NCI-H1694 (cell line): Measurements from ENCODE around the gene LDHD.

Experiments
- DNase-seq: peaks from one replicate; lab custom pipeline; 2025; lab: John Stamatoyannopoulos, UW

Gene LDHD

GRCh38 chr16:75114179-75114945 lies 2.2 kb downstream of the LDHD start:
- DNase-seq: no peak

- no peak for DNase-seq
Observed at GRCh38 chr16:75113541-75114121, 2.9 kb downstream of the LDHD start.

- peak; percentile 10 for DNase-seq
Observed at GRCh38 chr16:75112734-75113491, 3.7 kb downstream of the LDHD start.

GRCh38 chr16:75111961-75112733 lies 4.4 kb downstream of the LDHD start:
- no peak for DNase-seq

- DNase-seq: no peak
Observed at GRCh38 chr16:75111514-75111940, 5.1 kb downstream of the LDHD start.

GRCh38 chr16:75110637-75111513 lies 5.7 kb downstream of the LDHD start:
- DNase-seq: peak; percentile 59

- DNase-seq: no peak
Observed at GRCh38 chr16:75109732-75110243, 6.8 kb downstream of the LDHD start.

GRCh38 chr16:75108792-75109731 lies 7.5 kb downstream of the LDHD start:
- no peak for DNase-seq

GRCh38 chr16:75107505-75107904 lies 9.1 kb downstream of the LDHD start:
- no peak for DNase-seq

GRCh38 chr16:75106351-75107274 lies 10.0 kb downstream of the LDHD start:
- DNase-seq: no peak

- DNase-seq: no peak
Observed at GRCh38 chr16:75105306-75106061, 11.1 kb downstream of the LDHD start.

- no peak for DNase-seq
Observed at GRCh38 chr16:75104836-75105235, 11.7 kb downstream of the LDHD start.

GRCh38 chr16:75103994-75104393 lies 12.6 kb downstream of the LDHD start:
- no peak for DNase-seq

- DNase-seq: no peak
Observed at GRCh38 chr16:75102595-75102994, 14.0 kb downstream of the LDHD start.

GRCh38 chr16:75101635-75102034 lies 14.9 kb downstream of the LDHD start:
- DNase-seq: no peak

GRCh38 chr16:75100603-75100990 lies 16.0 kb downstream of the LDHD start:
- DNase-seq: no peak

- no peak for DNase-seq
Observed at GRCh38 chr16:75099738-75100602, 16.6 kb downstream of the LDHD start.
